AG09309 (cell line): ENCODE results near the gene SPPL2C.

Source experiments
- DNase-seq: peaks from one replicate; pipeline ENCODE4 v3.0.0-alpha.2; 2010; ENCODE audit warnings: low read depth
- H3K4me3 ChIP-seq: 2 replicates; pipeline ENCODE4 v1.5.1; 2011; ENCODE audit warnings: mild to moderate bottlenecking, low read depth, low read length, moderate library complexity; ENCODE audit not compliant: control insufficient read depth
- TF ChIP-seq, protein P1 (sequence below): IDR thresholded peaks from 2 replicates; pipeline ENCODE4 v1.5.1; 2011; ENCODE audit warnings: mild to moderate bottlenecking, low read depth, low read length, inconsistent platforms; ENCODE audit not compliant: insufficient read depth, control insufficient read depth; ENCODE audit errors: missing control alignments

The SPPL2C gene

DNA sequence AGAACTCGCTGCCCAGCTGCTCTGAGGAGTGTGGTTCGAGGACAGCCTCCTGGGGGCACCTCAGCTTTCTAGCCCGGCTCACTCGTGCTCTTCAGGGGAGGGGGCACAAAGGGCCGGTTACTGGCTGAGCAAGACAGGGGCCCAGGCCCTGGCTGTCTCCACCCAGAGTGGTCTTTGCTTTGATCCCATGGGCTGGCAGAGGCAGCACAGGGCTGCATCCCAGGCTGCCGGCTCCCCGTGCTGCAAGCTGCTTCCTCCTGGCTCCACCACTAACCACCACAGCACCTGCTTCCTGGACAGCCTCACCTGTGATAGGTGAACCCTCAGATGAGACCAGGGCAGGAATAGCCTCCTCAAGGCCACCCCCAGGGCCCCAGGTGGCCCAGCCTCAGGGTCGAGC lies 6.8 kb downstream of the SPPL2C start:
- no peak for DNase-seq
- no peak overlapping the region for H3K4me3 ChIP-seq
- TF ChIP-seq, protein P1, sequence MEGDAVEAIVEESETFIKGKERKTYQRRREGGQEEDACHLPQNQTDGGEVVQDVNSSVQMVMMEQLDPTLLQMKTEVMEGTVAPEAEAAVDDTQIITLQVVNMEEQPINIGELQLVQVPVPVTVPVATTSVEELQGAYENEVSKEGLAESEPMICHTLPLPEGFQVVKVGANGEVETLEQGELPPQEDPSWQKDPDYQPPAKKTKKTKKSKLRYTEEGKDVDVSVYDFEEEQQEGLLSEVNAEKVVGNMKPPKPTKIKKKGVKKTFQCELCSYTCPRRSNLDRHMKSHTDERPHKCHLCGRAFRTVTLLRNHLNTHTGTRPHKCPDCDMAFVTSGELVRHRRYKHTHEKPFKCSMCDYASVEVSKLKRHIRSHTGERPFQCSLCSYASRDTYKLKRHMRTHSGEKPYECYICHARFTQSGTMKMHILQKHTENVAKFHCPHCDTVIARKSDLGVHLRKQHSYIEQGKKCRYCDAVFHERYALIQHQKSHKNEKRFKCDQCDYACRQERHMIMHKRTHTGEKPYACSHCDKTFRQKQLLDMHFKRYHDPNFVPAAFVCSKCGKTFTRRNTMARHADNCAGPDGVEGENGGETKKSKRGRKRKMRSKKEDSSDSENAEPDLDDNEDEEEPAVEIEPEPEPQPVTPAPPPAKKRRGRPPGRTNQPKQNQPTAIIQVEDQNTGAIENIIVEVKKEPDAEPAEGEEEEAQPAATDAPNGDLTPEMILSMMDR = no peak

DNA sequence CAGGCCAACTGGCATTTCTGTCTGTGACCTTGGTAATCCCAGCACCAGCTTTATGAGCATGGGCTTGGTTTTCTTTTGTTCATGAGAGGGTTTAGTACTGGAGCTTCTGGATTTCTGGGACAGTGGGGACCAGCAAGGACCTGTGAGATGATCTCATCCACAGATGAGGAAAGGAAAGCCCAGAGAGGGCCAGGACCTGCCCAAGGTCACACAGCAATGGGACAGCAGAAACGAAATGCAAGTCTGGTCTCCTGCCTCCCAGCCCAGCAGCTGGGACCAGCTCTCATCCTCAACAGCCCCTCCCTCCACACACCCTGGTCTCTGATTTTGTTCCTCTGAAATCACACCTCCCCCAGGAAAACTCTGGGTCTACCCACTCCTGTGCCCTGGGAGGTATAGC lies 7.2 kb downstream of the SPPL2C start:
- H3K4me3 ChIP-seq = no peak overlapping the region
- DNase-seq = no peak
- TF ChIP-seq, protein P1 = no peak

DNA sequence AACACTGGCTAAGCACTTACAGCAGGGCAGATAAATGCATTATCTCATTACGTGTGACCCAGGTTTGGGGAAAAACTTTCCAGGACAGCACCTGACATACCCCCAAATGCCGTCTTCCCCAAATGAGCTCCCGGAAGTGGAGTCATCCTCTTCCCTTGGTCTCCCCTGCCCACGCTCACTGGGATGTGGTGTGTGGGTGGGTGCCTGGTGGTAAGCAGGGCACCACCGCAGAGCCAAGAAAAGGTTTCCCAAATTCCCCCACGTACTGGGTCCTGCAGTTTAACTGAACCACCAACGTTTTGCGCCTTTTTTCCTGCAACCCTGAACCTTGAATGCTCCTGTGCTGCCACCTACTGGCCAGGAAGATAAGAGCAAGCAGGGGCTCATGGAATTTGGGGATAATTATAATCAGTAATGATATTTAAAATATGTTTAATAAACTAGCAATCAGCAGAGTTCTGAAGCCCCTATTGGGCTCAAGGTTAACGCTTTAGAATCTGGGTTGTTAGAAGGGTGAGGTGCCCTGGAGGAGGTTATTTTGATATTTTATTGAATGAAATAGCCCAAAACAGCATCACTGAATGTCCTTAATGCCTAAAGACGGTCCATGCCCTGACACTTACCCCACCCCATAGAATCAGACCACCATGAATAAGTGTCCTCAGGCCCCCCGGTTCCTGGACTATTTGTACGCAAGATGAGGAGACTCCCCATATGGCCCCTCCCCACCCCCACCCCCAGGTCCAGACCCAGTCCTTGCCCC lies 8.0 kb downstream of the SPPL2C start:
- TF ChIP-seq, protein P1 = peak; percentile 91
- H3K4me3 ChIP-seq = no peak overlapping the region
- DNase-seq = peak; percentile 11

DNA sequence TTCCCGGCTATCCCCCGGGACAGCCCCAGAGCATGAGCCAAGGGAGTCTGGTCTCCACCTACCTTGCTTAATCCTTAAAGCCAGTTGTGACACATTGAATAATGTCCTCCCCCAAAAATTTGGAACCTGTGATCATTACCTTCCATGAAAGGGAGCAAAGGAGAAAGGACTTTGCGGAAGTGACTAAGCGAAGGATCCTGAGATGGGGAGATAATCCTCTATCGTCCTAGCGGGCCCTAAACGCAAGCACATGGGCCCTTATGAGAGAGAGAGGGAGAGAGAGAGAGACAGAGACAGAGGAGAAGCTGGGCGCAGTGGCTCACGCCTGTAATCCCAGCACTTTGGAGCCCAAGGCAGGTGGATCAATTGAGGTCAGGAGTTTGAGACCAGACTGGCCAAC lies 9.5 kb downstream of the SPPL2C start:
- no peak overlapping the region for H3K4me3 ChIP-seq
- TF ChIP-seq, protein P1 = no peak
- DNase-seq = no peak

DNA sequence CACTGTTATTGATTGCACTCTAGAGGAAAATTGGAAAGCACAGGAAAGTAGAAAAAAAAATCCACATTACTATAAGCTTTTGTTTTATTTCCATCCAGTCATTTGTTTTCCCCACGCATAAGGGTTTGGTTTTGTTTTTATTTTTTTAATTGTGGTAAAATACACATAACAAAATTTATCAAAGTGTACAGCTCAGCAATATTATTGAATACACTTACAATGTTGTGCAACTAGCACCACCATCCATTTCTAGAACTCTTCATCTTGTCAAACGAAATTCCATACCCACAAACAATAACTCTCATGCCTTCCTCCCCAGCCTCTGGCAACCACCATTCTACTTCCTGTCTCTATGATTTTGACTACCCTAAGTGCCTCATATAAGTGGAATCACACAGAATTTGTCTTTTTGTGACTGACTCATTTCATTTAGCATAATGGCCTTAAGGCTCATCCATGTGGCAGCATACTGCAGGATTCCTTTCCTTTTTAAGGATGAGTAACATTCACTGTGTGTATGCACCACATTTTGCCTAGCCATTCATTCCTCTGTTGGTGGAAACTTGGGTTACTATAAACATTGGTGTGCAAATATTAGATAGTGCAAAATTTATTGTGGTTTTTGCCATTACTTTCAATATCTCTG lies 11.1 kb downstream of the SPPL2C start:
- DNase-seq = no peak
- TF ChIP-seq, protein P1 = no peak
- no peak overlapping the region for H3K4me3 ChIP-seq

DNA sequence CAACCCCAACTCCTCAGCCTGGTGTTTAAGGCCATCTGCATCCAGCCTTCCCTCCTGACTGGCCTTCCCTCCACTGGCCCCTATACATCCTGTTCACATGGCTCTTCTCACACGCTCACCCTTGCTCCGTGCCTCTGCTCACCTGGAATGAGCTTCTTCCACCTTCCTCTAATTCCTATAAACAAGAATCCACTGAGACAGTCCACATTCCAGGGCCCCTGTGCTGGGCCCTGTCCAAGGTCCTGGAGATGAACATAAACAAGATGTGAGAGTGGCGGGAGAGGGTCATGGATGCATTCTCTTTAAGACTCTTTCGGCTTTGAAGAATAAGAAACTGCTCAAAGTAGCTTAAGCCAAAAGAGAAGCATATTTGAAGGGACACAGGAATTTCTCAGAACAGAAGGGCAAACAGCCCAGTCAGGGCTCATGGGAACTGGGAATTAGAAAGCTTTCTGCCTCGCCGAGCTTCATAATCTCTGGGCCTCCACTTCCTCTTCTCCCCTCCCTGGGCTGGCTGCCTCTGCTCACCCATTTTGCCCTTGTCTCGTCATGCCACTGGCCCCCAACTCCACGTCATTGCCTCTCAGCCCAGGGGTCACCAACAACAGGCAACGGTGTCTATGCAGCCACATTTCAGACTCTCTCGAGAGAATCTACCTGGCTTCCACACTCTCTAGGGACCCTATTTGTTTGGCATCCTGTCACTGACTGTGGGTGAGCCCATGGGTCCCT lies 13.5 kb downstream of the SPPL2C start:
- TF ChIP-seq, protein P1 = no peak
- H3K4me3 ChIP-seq = no peak overlapping the region
- DNase-seq = no peak
